Measurements from ENCODE around the gene ACER1. TPM values are rescaled to one million over a fixed set of nuclear protein-coding genes. Genes with fewer than 3 reads are reported as not detected.

The ACER1 gene
- polyA plus RNA-seq, 1 of the 3 experiments (the other 2 are of a cell fraction), result not detected

GRCh38 chr19:6383188-6383587 is 49.8 kb upstream of the ACER1 start:
- H3K36me3 ChIP-seq (replicated peaks in 1 of 2; ENCODE audit: control insufficient read depth in 1 of 2, insufficient read depth in 2 of 2, low read length in 1 of 2), result peaks cover 46 to 48% of the 10 kb centered on the region in 2 experiments
- H4K20me1 ChIP-seq (ENCODE audit: insufficient read depth), result no peaks in the 10 kb centered on the region
- no peak for DNase-seq
- no peak overlapping the region for H3K9ac ChIP-seq
- peaks cover 15% of the 10 kb centered on the region for H3F3A ChIP-seq (replicated peaks; ENCODE audit: insufficient read depth)
- H3K27me3 ChIP-seq (ENCODE audit: insufficient read depth), result no peaks in the 10 kb centered on the region
- TF ChIP-seq YY1 (IDR thresholded peaks at IDR 0.05; ENCODE audit: low read depth), result no peak
- TF ChIP-seq, protein P1, sequence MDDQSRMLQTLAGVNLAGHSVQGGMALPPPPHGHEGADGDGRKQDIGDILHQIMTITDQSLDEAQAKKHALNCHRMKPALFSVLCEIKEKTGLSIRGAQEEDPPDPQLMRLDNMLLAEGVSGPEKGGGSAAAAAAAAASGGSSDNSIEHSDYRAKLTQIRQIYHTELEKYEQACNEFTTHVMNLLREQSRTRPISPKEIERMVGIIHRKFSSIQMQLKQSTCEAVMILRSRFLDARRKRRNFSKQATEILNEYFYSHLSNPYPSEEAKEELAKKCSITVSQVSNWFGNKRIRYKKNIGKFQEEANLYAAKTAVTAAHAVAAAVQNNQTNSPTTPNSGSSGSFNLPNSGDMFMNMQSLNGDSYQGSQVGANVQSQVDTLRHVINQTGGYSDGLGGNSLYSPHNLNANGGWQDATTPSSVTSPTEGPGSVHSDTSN (IDR thresholded peaks at IDR 0.05), result no peak
- no peak for TF ChIP-seq POLR2AphosphoS5 (IDR thresholded peaks at IDR 0.05; ENCODE audit: low read depth, low read length)
- no peak for TF ChIP-seq FOSL2 (IDR thresholded peaks at IDR 0.05; ENCODE audit: borderline replicate concordance, low read depth)
- TF ChIP-seq CHD2 (IDR thresholded peaks at IDR 0.05; ENCODE audit: low read length, partially characterized antibody), result no peak
- TF ChIP-seq, protein P2, sequence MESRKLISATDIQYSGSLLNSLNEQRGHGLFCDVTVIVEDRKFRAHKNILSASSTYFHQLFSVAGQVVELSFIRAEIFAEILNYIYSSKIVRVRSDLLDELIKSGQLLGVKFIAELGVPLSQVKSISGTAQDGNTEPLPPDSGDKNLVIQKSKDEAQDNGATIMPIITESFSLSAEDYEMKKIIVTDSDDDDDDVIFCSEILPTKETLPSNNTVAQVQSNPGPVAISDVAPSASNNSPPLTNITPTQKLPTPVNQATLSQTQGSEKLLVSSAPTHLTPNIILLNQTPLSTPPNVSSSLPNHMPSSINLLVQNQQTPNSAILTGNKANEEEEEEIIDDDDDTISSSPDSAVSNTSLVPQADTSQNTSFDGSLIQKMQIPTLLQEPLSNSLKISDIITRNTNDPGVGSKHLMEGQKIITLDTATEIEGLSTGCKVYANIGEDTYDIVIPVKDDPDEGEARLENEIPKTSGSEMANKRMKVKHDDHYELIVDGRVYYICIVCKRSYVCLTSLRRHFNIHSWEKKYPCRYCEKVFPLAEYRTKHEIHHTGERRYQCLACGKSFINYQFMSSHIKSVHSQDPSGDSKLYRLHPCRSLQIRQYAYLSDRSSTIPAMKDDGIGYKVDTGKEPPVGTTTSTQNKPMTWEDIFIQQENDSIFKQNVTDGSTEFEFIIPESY (IDR thresholded peaks at IDR 0.05; ENCODE audit: borderline replicate concordance, low read depth), result no peak
- TF ChIP-seq, protein P3, sequence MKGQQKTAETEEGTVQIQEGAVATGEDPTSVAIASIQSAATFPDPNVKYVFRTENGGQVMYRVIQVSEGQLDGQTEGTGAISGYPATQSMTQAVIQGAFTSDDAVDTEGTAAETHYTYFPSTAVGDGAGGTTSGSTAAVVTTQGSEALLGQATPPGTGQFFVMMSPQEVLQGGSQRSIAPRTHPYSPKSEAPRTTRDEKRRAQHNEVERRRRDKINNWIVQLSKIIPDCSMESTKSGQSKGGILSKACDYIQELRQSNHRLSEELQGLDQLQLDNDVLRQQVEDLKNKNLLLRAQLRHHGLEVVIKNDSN (IDR thresholded peaks at IDR 0.05; ENCODE audit: borderline replicate concordance, low read depth), result no peak
- TF ChIP-seq FOXJ3 (CRISPR knock-in tag; IDR thresholded peaks at IDR 0.05), result no peak
- no peak for TF ChIP-seq TCF12 (IDR thresholded peaks at IDR 0.05)
- no peak for TF ChIP-seq RFX5 (IDR thresholded peaks at IDR 0.05; ENCODE audit: low read length)
- no peak for TF ChIP-seq MXI1 (IDR thresholded peaks at IDR 0.05; ENCODE audit: low read depth, low read length)
- TF ChIP-seq RCOR1 (IDR thresholded peaks at IDR 0.05; ENCODE audit: low read length), result no peak
- TF ChIP-seq, protein P4, sequence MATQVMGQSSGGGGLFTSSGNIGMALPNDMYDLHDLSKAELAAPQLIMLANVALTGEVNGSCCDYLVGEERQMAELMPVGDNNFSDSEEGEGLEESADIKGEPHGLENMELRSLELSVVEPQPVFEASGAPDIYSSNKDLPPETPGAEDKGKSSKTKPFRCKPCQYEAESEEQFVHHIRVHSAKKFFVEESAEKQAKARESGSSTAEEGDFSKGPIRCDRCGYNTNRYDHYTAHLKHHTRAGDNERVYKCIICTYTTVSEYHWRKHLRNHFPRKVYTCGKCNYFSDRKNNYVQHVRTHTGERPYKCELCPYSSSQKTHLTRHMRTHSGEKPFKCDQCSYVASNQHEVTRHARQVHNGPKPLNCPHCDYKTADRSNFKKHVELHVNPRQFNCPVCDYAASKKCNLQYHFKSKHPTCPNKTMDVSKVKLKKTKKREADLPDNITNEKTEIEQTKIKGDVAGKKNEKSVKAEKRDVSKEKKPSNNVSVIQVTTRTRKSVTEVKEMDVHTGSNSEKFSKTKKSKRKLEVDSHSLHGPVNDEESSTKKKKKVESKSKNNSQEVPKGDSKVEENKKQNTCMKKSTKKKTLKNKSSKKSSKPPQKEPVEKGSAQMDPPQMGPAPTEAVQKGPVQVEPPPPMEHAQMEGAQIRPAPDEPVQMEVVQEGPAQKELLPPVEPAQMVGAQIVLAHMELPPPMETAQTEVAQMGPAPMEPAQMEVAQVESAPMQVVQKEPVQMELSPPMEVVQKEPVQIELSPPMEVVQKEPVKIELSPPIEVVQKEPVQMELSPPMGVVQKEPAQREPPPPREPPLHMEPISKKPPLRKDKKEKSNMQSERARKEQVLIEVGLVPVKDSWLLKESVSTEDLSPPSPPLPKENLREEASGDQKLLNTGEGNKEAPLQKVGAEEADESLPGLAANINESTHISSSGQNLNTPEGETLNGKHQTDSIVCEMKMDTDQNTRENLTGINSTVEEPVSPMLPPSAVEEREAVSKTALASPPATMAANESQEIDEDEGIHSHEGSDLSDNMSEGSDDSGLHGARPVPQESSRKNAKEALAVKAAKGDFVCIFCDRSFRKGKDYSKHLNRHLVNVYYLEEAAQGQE (IDR thresholded peaks at IDR 0.05; ENCODE audit: low read depth, low read length), result no peak
- no peak for TF ChIP-seq RXRA (IDR thresholded peaks at IDR 0.05; ENCODE audit: borderline replicate concordance, low read depth)
- TF ChIP-seq TAF1 (IDR thresholded peaks at IDR 0.05; ENCODE audit: borderline replicate concordance, low read depth, low read length), result no peak
- no peak for TF ChIP-seq SIN3A (IDR thresholded peaks at IDR 0.05; ENCODE audit: borderline replicate concordance, low read depth, low read length)
- no peak for TF ChIP-seq EP300 (IDR thresholded peaks at IDR 0.05; ENCODE audit: borderline replicate concordance in 1 of 2, low read depth in 1 of 2, low read length in 1 of 2)
- TF ChIP-seq SMC3 (IDR thresholded peaks at IDR 0.05; ENCODE audit: low read depth, low read length), result no peak
- no peak for TF ChIP-seq JUND (IDR thresholded peaks at IDR 0.05)
- TF ChIP-seq USF2 (IDR thresholded peaks at IDR 0.05; ENCODE audit: borderline replicate concordance, low read depth, low read length), result no peak
- no peaks in the 10 kb centered on the region for H3K9me3 ChIP-seq
- no peak overlapping the region for H3K4me2 ChIP-seq
- H3K79me2 ChIP-seq (ENCODE audit: insufficient read depth), result no peaks in the 10 kb centered on the region
- over 99% methylated on average over 13 of the region's 19 CpGs for WGBS (ENCODE audit: low lambda C conversion rate)
- ChIA-PET POLR2A (interaction anchor here (1.3 kb wide), 1 partner anchor 10 kb away, joined by 3 read pairs; the partner anchor contains the start of gene ALKBH7), CTCF (no interaction called here)
- H2AFZ ChIP-seq (ENCODE audit: low read depth), result no peak overlapping the region
- H3K9me2 ChIP-seq, result no peaks in the 10 kb centered on the region
- no peak overlapping the region for H3K27ac ChIP-seq (ENCODE audit: low read depth in 2 of 2, low read length in 1 of 2)
- H3K4me3 ChIP-seq (ENCODE audit: low read depth in 2 of 2, low read length in 1 of 2), result no peak overlapping the region
- no peaks in the 10 kb centered on the region for H3K4me1 ChIP-seq (ENCODE audit: control insufficient read depth in 1 of 2, insufficient read depth in 2 of 2, low read depth in 1 of 2, low read length in 1 of 2)

Measured in SK-N-SH (cell line).